ENCODE results near the gene SKA2. TPM values are rescaled to one million over a fixed set of nuclear protein-coding genes. Genes with fewer than 3 reads are reported as not detected.

The SKA2 gene
- total RNA-seq, 1 experiment from 2014 or later = 119 TPM

- H3K36me3 Mint-ChIP-seq (ENCODE audit: insufficient read depth, unreplicated experiment) = peaks cover 63% of the 10 kb centered on the region
- ChIA-PET POLR2A (no interaction called here), CTCF (no interaction called here)
- no peak for DNase-seq
- no peaks in the 10 kb centered on the region for H3K9me3 Mint-ChIP-seq (ENCODE audit: unreplicated experiment)
- H3K27ac Mint-ChIP-seq (ENCODE audit: unreplicated experiment) = no peak overlapping the region
- Histone ChIP-seq H3K9me3 (no peaks in the 10 kb centered on the region), H3K36me3 (ENCODE audit: control insufficient read depth, insufficient read depth, low read length) (peaks cover 1% of the 10 kb centered on the region), H3K4me3 (ENCODE audit: low read depth, low read length) (no peak overlapping the region), H3K4me1 (no peaks in the 10 kb centered on the region), H3K27me3 (replicated peaks; ENCODE audit: control insufficient read depth, insufficient read depth, low read length) (no peaks in the 10 kb centered on the region)
- TF ChIP-seq CTCF (IDR thresholded peaks at IDR 0.05; ENCODE audit: insufficient read depth in 1 of 2, low read depth in 1 of 2, low read length in 1 of 2, severe bottlenecking in 1 of 2, unreplicated experiment in 1 of 2) = no peak
- no peak overlapping the region for H3K4me3 Mint-ChIP-seq (ENCODE audit: unreplicated experiment)
- TSS peak; percentile 9 for BruUV-seq (replicated peaks)
- H3K4me1 Mint-ChIP-seq (ENCODE audit: low read depth, unreplicated experiment) = no peaks in the 10 kb centered on the region
- H3K27me3 Mint-ChIP-seq (ENCODE audit: insufficient read depth, unreplicated experiment) = no peaks in the 10 kb centered on the region
- intact Hi-C loops (cut with micrococcal nuclease; ENCODE audit: unreplicated experiment) = no loop called here
Observed at GRCh38 chr17:59186850-59187249, 31.9 kb upstream of the SKA2 start.

DNA sequence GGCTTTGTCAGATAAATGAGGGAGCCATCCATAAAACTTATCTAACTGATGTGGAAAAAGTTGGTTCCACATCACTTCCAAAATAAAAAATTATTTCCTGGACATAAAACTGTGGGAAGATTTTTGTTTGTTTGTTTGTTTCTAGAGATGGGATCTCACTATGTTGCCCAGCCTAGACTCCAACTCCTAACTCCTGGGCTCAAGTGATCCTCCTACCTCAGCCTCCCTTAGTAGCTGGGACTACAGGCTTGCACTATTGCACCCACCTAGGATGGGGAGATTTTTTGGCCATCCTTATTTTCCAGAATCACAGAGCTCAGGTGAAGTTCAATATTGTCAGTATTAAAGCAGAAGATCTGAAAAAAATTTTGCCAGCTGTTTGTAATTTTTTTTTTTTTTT is 31.0 kb upstream of the SKA2 start:
- no peaks in the 10 kb centered on the region for H3K4me1 Mint-ChIP-seq (ENCODE audit: low read depth, unreplicated experiment)
- POLR2A ChIA-PET = no interaction called here
- TF ChIP-seq CTCF (IDR thresholded peaks at IDR 0.05; ENCODE audit: insufficient read depth in 1 of 2, low read depth in 1 of 2, low read length in 1 of 2, severe bottlenecking in 1 of 2, unreplicated experiment in 1 of 2) = no peak
- H3K27me3 ChIP-seq (replicated peaks; ENCODE audit: control insufficient read depth, insufficient read depth, low read length) = no peaks in the 10 kb centered on the region
- no peaks in the 10 kb centered on the region for H3K4me1 ChIP-seq
- no peak for DNase-seq
- no peaks in the 10 kb centered on the region for H3K9me3 Mint-ChIP-seq (ENCODE audit: unreplicated experiment)
- H3K36me3 Mint-ChIP-seq (ENCODE audit: insufficient read depth, unreplicated experiment) = peaks cover 64% of the 10 kb centered on the region
- H3K4me3 ChIP-seq (ENCODE audit: low read depth, low read length) = no peak overlapping the region
- H3K9me3 ChIP-seq = no peaks in the 10 kb centered on the region
- no peak overlapping the region for H3K4me3 Mint-ChIP-seq (ENCODE audit: unreplicated experiment)
- no peaks in the 10 kb centered on the region for H3K27me3 Mint-ChIP-seq (ENCODE audit: insufficient read depth, unreplicated experiment)
- H3K27ac Mint-ChIP-seq (ENCODE audit: unreplicated experiment) = no peak overlapping the region
- intact Hi-C loops (cut with micrococcal nuclease; ENCODE audit: unreplicated experiment) = no loop called here
- CTCF ChIA-PET = no interaction called here
- BruUV-seq (replicated peaks) = no TSS peak
- peaks cover 1% of the 10 kb centered on the region for H3K36me3 ChIP-seq (ENCODE audit: control insufficient read depth, insufficient read depth, low read length)

DNA sequence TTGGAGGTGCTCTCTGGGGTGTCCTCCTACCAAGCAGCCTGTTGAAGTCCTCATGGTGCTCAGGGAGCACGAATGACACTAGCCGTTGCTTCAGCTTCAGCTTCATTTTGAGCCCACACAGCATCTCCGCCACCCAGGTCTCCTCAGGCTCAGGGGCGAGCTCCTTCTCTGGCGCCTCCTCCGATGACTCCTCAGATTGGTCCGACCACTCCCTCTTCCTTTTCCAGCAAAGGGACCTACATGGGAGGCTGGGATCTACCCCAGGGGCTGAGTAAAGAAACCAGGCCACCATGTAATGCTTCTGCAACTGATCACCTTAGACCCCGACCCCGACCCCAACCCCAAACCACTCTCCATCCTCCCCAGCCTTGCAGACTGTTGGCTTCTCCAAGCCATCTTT is 26.5 kb upstream of the SKA2 start:
- no peak for TF ChIP-seq CTCF (IDR thresholded peaks at IDR 0.05; ENCODE audit: insufficient read depth in 1 of 2, low read depth in 1 of 2, low read length in 1 of 2, severe bottlenecking in 1 of 2, unreplicated experiment in 1 of 2)
- Histone ChIP-seq H3K36me3 (ENCODE audit: control insufficient read depth, insufficient read depth, low read length) (no peaks in the 10 kb centered on the region; the same call in 1 of the 2 replicates), H3K4me3 (ENCODE audit: low read depth, low read length) (no peak overlapping the region), H3K9me3 (no peaks in the 10 kb centered on the region), H3K27me3 (replicated peaks; ENCODE audit: control insufficient read depth, insufficient read depth, low read length) (no peaks in the 10 kb centered on the region), H3K4me1 (no peaks in the 10 kb centered on the region)
- no peak overlapping the region for H3K4me3 Mint-ChIP-seq (ENCODE audit: unreplicated experiment)
- H3K27ac Mint-ChIP-seq (ENCODE audit: unreplicated experiment) = peak overlapping the region; percentile 1
- H3K4me1 Mint-ChIP-seq (ENCODE audit: low read depth, unreplicated experiment) = no peaks in the 10 kb centered on the region
- DNase-seq = no peak
- CTCF ChIA-PET = interaction anchor here (0.6 kb wide), 1 partner anchor 337 kb away, joined by 5 read pairs; no protein-coding TSS in a partner anchor
- H3K27me3 Mint-ChIP-seq (ENCODE audit: insufficient read depth, unreplicated experiment) = no peaks in the 10 kb centered on the region
- no peaks in the 10 kb centered on the region for H3K9me3 Mint-ChIP-seq (ENCODE audit: unreplicated experiment)
- POLR2A ChIA-PET = no interaction called here
- intact Hi-C loops (cut with micrococcal nuclease; ENCODE audit: unreplicated experiment) = no loop called here
- BruUV-seq (replicated peaks) = no TSS peak
- H3K36me3 Mint-ChIP-seq (ENCODE audit: insufficient read depth, unreplicated experiment) = peaks cover 43% of the 10 kb centered on the region

Data from Caco-2 (cell line).